NCI-H2196 treated with DMSO at 0.1 percent for 48 hours (cell line): ENCODE results near the gene TNS3.

ENCODE experiments used
- DNase-seq: peaks from one replicate; lab custom pipeline; 2025; ENCODE audit not compliant: unreplicated experiment; lab: John Stamatoyannopoulos, UW

The TNS3 gene

GRCh38 chr7:47249361-47249760, 332.6 kb downstream of the TNS3 start:
- no peak for DNase-seq

DNA sequence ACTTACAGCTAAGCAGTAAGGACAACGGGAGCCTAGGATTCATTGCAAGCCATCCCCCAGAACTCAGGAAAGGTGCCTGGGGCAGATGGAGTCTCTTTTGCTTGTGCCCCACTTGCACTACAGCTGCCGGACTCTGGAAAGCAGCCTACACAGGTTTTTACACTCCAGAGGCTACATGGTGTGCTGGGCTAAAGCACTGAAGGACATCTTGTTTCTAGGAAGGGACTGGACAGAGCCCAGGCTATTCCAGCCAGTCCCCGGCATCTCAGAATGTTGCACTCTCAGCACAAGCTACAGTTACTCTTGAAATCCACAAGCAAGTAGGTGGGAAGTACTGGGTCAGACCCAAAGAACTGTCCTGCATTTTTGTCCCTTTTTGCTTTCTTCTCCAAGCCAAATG, 333.1 kb downstream of the TNS3 start:
- no peak for DNase-seq

DNA sequence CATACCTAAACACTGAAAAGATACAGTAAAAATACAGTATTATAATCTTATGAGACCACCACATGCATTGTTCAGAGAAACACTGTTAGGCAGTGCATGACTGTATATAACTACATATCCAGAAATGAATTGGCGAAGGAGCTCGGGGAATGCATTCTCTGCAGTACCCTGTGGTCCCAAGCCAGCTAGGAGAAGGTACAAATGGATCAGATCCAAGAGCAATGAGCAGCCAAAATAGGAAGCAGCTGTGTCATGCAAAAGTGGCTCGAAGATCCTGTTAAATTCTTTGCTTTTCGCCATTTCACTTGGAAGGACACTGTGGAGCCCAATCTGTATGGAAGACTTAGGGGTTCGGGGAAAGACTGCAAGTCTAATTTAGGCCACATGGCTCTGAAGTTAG, 334.8 kb downstream of the TNS3 start:
- DNase-seq = no peak

DNA sequence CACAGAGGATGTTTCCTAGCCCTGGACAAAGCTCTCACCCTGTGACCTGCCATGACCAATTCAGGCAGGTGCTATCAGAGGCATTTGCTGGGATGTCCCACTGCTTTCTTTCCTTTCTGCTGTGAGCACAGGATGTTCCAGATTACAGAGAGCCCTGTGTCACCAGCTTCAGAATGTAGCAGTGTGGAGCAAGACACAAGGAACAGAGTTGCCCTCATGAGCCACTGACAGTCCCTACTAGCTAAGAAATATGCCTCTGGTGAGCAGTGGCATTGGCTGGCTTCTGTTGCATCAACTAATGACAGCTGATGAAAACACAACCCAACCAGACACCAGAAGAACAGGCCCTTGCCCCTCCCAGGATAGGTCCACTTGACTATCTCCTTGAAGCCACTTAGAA, 337.2 kb downstream of the TNS3 start:
- DNase-seq = no peak

GRCh38 chr7:47241112-47242065, 340.5 kb downstream of the TNS3 start:
- no peak for DNase-seq

- no peak for DNase-seq
These were observed 341.9 kb downstream of the TNS3 start for GRCh38 chr7:47239931-47240421.

DNA sequence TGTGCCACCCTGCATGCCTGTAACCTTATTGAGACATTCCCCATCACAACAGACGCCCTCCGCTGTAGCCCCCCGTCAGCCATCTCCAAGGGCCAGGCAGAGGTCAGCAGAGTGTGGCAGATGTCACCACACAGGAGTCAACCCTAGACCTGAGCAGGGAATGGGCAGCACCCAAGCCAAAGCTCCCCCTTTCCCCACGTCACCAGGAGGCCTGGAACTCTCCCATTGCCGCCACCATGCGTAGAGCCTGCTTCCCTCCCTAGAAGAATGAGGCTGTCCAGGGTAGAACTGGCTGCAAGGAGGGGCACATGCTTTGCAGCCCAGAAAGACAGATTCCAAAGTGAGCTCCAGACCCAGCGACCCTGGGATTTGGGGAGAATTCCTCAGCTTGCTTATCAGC, 342.9 kb downstream of the TNS3 start:
- no peak for DNase-seq

GRCh38 chr7:47236480-47237129, 345.3 kb downstream of the TNS3 start:
- no peak for DNase-seq

DNA sequence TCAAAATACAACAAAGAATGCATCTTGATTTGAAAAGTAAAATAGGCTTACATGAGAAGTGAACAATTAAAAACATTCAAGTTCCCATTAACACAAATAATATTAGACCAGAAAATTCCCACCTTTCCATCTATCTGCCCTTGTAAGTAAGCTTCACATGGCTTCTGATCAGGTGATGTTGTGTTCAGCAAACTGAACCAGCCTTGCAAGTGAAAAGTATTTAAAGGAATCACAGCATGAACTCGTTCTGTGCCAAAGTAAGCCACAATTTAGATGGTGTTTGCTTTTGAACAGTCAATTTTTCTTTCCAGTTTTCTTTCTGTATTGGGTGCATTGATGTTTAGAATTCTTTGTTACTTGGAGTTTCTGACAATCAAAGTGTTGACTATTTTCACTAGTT, 347.9 kb downstream of the TNS3 start:
- no peak for DNase-seq

DNA sequence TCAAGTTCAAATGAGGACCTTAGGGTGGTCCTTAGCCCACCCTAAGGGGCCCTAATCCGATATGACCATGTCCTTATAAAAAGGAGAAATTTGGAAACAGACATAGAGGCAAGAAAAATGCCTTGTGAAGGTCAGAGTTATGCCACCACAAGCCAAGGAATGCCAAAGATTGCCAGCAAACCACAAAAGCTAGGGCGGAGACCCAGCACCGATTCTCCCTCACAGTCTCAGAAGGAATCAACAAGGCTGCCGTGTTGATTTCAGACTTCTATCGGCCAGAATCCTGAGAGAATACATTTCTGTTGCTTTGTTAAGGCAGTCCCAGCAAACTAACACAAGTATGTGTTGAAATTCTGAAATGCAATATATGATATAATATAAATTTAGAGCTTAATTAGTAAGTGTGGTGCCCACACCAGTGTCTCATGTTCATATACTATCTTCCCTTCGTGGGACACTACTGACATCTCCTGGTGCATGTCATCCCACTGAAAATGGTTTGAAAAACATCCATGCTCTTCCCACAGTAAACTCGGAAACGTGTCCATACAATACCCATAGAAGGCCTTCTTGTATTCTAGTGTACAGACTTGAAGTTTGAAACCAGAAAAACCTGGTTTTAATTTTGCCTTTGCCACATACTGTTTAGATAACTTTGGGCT, 349.0 kb downstream of the TNS3 start:
- DNase-seq = no peak

- DNase-seq = no peak
These were observed 350.3 kb downstream of the TNS3 start for GRCh38 chr7:47231627-47232026.

DNA sequence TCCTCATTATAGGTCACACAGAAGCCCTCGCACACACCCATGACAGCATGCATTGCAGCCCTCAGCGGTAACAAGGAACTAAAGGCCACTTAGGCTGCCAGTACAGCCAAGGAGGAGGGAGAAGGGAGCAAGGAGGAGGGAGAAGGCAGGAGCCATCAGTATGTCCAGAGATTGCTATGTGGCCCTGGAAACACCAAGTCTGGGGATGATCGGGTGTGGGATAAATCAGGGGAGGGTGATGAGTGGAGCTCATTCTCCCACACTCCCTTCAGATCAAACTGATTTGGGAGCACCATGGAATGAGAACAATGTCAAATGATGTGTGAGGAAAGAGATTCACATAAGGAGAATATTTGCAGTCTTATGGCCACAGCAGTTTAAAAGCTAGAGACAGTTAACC, 350.9 kb downstream of the TNS3 start:
- DNase-seq = no peak

GRCh38 chr7:47228386-47229014, 353.4 kb downstream of the TNS3 start:
- DNase-seq = no peak

- no peak for DNase-seq
These were observed 354.1 kb downstream of the TNS3 start for GRCh38 chr7:47227762-47228177.

DNA sequence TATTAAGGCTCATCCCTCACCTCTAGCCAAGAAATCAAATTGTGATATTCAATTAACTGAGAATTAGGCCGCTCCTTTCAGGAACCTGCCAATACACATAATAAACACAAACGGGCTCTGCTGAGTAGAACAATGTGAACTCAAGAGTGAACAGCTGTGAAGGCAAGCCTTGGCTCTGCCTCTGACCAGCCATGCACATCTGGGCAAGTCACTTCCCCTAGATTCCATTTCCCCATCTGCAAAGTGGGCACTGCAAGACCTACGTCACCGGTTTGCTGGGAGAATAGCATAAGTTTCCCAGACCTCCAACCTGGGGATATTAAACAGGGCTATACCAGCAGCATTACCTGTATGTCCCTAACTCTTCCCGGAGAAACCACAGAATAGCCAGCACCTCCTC, 355.2 kb downstream of the TNS3 start:
- DNase-seq = no peak

GRCh38 chr7:47225387-47226131, 356.4 kb downstream of the TNS3 start:
- no peak for DNase-seq
